NT2/D1 (cell line): ENCODE measurements around the gene MCRIP2.

Experiments
- SUZ12 ChIP-seq: IDR thresholded peaks from 2 replicates; pipeline ENCODE4 v1.6.1; 2011; ENCODE audit not compliant: insufficient read length, insufficient read depth; ENCODE audit errors: extremely low read depth
- YY1 ChIP-seq: IDR thresholded peaks from 2 replicates; pipeline ENCODE4 v1.6.1; 2011; ENCODE audit not compliant: insufficient read length, insufficient read depth

DNA sequence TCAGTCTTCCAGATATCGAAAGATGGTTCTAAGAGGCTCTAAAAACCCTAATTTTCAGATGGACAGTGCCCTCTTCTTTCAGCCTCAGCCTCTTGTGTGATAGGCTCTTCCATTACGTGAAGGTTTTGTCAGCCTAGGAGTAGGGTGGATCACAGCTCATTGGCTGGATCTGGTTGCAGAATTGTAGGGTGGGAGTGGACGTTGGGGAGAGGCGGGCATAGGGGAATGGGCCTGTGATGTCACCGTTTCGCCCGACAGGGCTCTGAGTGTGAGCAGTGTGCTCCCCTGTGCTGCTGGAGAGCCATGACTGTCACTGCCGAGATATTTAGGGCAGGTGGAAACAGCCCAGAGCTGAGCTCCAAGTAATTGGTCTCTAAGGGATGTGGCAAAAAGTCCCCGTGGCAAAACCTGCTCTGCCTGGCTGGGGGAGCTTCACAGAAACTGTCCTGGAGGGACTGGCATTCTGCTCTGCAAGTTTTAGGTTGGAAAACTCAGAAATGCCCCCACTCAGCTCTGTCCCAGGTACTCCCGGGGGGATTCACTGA is 17.0 kb upstream of the MCRIP2 start:
- TF ChIP-seq YY1 (no peak), SUZ12 (no peak)
